Omental fat pad (tissue), 4 donors: ENCODE data around the gene NKAIN2. TPM values are rescaled to one million over a fixed set of nuclear protein-coding genes. Genes with fewer than 3 reads are reported as not detected.

ENCODE experiments used
- ATAC-seq: fragments of 150-250 bp; one replicate; pipeline ENCODE4 v1.9.1; 2016; ENCODE audit warnings: mild to moderate bottlenecking, moderate library complexity; ENCODE audit not compliant: low FRiP score
- DNase-seq: peaks from one replicate; pipeline ENCODE4 v3.0.0-alpha.2; 2019; ENCODE audit warnings: low spot score
- total RNA-seq, 4 donors: library from RNA; depleted of rRNA; stranded (reverse); fragments of >200 nt; gene quantifications; one replicate each; pipeline ENCODE4 v1.1.0, GENCODE V29; 2016
- TF ChIP-seq, protein P1 (sequence below), 3 donors: fragments of 450-650 bp; IDR thresholded peaks; one replicate each; pipeline ENCODE4 v1.5.1; 2016 to 2017; ENCODE audit warnings: antibody characterized with exemption in 3 of 3, mild to moderate bottlenecking in 3 of 3, moderate library complexity in 2 of 3

The NKAIN2 gene
- total RNA-seq, 4 donors from 2014 or later, result not detected

GRCh38 chr6:124066269-124066668 lies 262.6 kb downstream of the NKAIN2 start:
- ATAC-seq (no peak), DNase-seq (no peak)
- TF ChIP-seq, protein P1, sequence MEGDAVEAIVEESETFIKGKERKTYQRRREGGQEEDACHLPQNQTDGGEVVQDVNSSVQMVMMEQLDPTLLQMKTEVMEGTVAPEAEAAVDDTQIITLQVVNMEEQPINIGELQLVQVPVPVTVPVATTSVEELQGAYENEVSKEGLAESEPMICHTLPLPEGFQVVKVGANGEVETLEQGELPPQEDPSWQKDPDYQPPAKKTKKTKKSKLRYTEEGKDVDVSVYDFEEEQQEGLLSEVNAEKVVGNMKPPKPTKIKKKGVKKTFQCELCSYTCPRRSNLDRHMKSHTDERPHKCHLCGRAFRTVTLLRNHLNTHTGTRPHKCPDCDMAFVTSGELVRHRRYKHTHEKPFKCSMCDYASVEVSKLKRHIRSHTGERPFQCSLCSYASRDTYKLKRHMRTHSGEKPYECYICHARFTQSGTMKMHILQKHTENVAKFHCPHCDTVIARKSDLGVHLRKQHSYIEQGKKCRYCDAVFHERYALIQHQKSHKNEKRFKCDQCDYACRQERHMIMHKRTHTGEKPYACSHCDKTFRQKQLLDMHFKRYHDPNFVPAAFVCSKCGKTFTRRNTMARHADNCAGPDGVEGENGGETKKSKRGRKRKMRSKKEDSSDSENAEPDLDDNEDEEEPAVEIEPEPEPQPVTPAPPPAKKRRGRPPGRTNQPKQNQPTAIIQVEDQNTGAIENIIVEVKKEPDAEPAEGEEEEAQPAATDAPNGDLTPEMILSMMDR (IDR thresholded peaks at IDR 0.05), result no peak

DNA sequence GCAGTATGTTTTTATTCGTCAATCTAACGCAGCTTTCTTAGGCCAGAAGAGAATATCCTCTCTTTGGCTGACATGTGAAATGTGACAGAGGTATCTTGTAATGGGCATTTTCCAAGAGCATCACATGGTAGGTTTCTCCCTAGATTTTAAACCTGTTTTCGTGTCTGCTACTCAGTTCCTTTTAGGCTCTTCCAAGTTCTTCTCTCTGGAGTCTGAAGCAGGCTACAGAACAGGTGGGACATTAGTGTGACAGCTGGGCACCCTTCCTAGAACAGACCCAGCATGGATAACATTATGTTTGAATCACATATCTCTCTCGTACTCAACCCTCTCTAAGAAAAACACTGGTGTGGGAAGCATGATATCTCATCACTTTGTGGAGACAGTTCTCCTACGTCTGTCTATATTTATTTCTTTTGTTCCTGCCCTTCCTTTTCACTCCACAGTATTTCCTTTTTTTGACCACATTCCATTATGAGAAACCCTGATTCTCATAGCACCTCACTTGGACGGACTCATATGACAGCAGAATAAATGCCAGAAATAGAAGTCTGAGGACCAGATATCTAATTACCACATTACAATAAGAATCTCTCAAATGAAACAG lies 263.4 kb downstream of the NKAIN2 start:
- DNase-seq (no peak), ATAC-seq (no peak)
- TF ChIP-seq, protein P1 (IDR thresholded peaks at IDR 0.05), result no peak

DNA sequence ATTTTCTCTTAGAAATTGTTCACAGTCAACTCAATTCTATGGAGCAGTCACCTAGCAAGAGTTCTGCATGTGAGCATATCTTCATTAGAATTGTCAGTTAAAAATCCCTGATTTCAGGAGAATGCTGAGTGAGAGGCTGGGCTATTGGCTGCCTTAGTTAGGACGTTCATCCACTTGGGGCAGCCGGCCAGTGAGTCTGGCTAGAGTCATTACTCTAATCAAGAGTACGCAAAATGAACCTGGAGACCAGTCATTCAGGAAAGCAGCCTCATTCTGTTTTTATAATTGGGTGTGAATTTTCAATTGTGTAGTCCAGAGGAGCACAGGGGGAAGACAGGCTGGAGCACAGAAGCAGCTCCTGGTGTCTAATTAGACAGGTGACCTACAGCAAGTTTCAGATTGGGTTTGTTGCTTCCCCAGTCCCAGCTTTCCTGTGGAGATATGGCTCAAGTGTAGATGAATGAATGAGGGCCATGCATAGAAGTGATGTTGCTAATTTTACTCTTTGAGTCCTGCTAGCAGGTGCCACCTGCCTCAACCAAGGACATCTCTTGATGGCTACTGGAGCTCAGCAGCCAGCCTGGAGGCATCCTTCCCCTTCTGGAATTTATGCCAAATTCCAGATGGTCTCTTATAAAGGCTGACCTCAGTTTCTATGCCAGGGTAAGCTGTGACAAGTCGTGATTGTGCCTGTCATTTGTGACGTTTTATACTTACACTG lies 265.7 kb downstream of the NKAIN2 start:
- DNase-seq (no peak), ATAC-seq (peak; percentile 67)
- TF ChIP-seq, protein P1 (IDR thresholded peaks at IDR 0.05), result no peak

DNA sequence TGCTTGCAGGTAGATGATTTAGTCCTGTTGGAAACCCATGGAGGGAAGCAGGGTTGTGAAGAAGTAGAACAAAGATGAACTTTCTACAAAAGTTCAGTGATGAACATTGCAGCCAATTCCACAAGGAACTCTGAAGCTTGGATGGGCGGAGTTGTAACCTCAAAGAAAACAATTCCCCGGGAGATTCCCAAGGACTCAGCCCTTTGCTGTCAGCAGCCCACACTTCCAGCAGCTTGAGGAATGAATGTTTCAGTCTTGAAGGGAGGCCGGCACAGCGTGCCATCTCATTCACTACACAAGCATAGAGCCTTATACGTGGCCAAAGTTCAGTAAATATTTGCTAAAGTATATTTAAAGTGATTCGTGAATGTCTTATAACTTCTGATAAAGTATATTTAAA lies 269.4 kb downstream of the NKAIN2 start:
- ATAC-seq (no peak), DNase-seq (no peak)
- TF ChIP-seq, protein P1 (IDR thresholded peaks at IDR 0.05), result no peak

- ATAC-seq, result no peak
- no peak for DNase-seq
- TF ChIP-seq, protein P1 (IDR thresholded peaks at IDR 0.05), result no peak
These were observed 270.3 kb downstream of the NKAIN2 start for GRCh38 chr6:124073820-124074587.

DNA sequence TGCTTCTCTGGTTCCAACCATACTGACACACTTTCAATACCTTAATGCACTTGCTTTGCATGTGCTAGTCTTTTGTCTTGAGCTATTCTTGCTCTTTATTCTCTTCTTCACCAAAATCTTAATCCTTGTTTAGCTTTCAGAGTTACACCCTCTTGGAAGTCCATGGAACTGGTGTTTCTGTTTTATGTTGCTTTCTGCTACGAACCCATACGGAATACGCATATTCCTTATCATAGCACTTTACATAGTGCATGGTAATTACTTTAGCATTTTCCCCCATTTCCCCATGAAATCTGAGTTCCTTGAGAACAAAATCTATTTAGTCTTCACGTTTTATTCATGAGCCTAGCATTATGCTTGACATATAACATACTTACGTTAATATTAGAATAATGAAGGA lies 270.9 kb downstream of the NKAIN2 start:
- DNase-seq (no peak), ATAC-seq (no peak)
- TF ChIP-seq, protein P1 (IDR thresholded peaks at IDR 0.05), result no peak
